CD4-positive, alpha-beta T cell treated with Interleukin-2 at 100 ng/mL for 4 hours (primary cell): ENCODE data around the gene MISP.

ENCODE experiments used
- DNase-seq: peaks from one replicate; pipeline ENCODE4 v3.0.0-alpha.2; 2020; ENCODE audit warnings: low spot score

MISP gene

GRCh38 chr19:797528-798414, 46.9 kb downstream of the MISP start:
- DNase-seq: peak; percentile 87

GRCh38 chr19:798415-799075, 47.6 kb downstream of the MISP start:
- no peak for DNase-seq

GRCh38 chr19:799076-799881, 48.4 kb downstream of the MISP start:
- peak; percentile 7 for DNase-seq

GRCh38 chr19:800360-801029, 49.6 kb downstream of the MISP start:
- DNase-seq: no peak

- no peak for DNase-seq
Measured at GRCh38 chr19:801030-801860, 50.3 kb downstream of the MISP start.

GRCh38 chr19:801861-802497, 51.1 kb downstream of the MISP start:
- DNase-seq: no peak

- no peak for DNase-seq
Measured at GRCh38 chr19:802498-803098, 51.7 kb downstream of the MISP start.

- no peak for DNase-seq
Measured at GRCh38 chr19:803099-803561, 52.2 kb downstream of the MISP start.

- DNase-seq: no peak
Measured at GRCh38 chr19:803686-804418, 52.9 kb downstream of the MISP start.

GRCh38 chr19:804419-805165, 53.7 kb downstream of the MISP start:
- no peak for DNase-seq

GRCh38 chr19:805166-805551, 54.2 kb downstream of the MISP start:
- DNase-seq: no peak

GRCh38 chr19:805600-806550, 55.0 kb downstream of the MISP start:
- DNase-seq: no peak

GRCh38 chr19:806815-807421, 56.0 kb downstream of the MISP start:
- no peak for DNase-seq

GRCh38 chr19:807627-808422, 56.9 kb downstream of the MISP start:
- no peak for DNase-seq

GRCh38 chr19:808423-808775, 57.5 kb downstream of the MISP start:
- no peak for DNase-seq
